CD4-positive, alpha-beta T cell treated with Interleukin-12 subunit alpha and Interleukin-12 subunit beta, for 1 hour (primary cell): Measurements from ENCODE around the gene PRDM8.

Experiments used
- DNase-seq: peaks from one replicate; pipeline ENCODE4 v3.0.0-alpha.2; 2020

PRDM8 gene

GRCh38 chr4:80202190-80202711 lies 4.9 kb downstream of the PRDM8 start:
- peak; percentile 81 for DNase-seq

- peak; percentile 61 for DNase-seq
Observed at GRCh38 chr4:80202741-80203553, 5.6 kb downstream of the PRDM8 start.

- DNase-seq, result no peak
Observed at GRCh38 chr4:80204433-80205011, 7.2 kb downstream of the PRDM8 start.

- no peak for DNase-seq
Observed at GRCh38 chr4:80206111-80206510, 8.8 kb downstream of the PRDM8 start.

GRCh38 chr4:80206521-80207171 lies 9.3 kb downstream of the PRDM8 start:
- DNase-seq, result no peak

DNA sequence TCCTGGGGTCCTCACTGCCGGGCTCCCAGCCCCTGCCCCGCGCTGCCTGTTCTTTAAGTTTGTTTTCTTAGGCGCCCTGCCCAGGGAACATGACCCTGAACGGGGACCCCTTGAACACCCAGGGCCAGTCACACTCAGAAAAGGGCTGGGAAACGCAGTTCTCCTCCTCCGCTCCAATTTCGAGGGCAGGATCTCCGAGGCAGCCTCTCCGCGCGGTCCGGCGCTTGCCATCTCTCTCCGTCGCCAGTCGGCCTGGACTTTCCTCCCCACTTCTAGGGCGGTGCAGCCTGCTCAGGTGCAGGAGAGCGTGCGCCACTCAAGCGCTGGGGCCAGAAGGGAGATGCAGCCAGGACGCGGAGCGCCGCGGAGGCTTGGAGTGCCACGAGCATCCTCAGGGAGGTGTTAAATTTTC lies 9.9 kb downstream of the PRDM8 start:
- no peak for DNase-seq

DNA sequence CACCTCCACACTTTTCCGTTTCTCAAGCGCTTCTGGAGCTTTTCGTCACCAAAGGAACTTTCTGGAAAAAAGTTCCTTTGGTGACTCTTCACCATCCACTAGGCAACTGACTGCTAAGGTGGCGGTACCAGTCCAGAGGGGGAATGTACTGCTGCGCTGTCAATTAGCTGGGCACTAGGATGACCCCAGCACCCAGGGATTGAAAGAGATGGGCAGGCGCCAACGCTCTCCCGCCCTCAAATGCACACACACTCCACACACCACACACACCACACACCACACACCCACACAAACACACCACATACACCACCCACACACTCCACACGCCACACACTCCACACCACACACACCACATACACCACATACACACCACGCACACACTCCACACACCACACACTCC lies 10.4 kb downstream of the PRDM8 start:
- DNase-seq, result no peak

GRCh38 chr4:80208610-80209339 lies 11.5 kb downstream of the PRDM8 start:
- no peak for DNase-seq

GRCh38 chr4:80209340-80209701 lies 12.0 kb downstream of the PRDM8 start:
- DNase-seq, result no peak

DNA sequence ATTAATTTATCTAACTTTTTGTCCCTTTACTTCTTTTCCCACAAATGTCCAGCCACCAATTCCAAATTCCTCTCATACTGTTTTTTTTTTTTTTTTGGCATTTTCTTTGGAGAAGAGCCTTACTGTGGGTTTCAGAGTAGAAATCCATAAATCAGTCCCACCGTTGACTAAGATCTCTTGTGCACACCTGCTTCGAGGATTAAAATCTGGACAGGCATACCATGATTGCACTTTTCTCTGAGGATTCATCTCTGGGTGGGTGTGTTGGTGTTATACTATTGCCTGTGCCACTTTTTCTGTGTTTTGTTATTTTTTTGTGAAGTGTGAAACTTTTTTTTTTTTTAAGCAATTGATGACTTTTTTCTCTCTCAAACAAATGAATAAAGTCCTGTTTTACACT lies 13.2 kb downstream of the PRDM8 start:
- DNase-seq, result no peak

DNA sequence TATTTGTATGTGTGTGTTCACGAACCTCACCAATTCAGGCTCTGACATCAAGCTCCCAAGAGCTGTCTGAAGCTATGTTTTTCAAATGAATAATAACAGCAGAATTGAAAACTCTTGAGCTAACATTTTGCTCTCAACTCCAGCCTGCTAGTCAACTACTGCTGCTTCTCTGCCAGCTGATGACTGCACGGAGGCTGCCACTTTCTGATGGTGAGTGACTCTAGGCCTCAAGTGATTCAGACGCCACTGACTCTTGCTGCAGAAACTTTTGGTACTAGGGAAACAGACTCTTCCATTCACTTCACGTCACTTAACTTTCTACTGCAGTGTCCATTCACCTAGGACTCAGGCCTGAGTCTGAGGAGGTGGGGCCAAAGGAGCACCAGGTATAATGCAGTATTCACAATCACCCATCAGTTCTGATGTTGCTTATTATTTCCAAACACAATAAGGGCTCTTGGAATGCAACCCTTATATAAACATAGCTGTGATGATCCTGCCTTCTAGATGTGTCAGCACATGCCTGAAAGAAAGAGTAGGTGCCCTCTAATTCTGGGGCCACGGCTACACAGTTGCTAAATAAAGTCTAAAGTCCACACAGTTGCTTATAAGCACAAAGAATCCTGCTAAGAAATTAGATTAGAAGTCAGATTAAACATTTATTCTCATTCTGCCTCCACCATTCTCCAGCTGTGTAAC lies 16.0 kb downstream of the PRDM8 start:
- DNase-seq, result no peak

DNA sequence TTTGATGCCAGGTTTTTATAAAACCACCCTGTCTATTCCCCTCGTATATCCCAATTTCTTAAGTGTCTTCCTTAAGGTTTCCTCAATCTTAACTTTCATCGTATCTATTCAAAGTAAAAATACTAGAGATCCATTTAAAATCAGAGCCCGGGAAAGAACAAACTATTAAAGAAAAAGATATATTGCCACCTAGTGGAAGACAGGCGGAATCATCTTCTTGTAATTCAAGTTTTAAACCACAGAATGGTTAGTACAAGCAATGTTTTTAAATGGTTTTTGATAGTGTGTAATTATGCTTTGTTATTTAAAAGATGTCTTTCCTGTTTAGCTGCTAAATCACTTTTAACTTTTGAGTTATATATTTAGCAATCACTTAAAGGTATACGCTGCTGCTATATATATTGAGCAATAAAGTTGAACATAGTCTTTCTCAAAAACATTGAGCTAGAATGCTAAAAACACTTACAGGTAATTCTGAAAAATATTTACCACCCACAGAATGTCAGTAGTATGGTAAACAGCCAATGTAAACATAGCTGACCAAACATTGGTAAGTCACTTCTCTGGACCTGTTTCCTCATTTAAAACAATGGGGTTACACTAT lies 18.2 kb downstream of the PRDM8 start:
- DNase-seq, result peak; percentile 46

DNA sequence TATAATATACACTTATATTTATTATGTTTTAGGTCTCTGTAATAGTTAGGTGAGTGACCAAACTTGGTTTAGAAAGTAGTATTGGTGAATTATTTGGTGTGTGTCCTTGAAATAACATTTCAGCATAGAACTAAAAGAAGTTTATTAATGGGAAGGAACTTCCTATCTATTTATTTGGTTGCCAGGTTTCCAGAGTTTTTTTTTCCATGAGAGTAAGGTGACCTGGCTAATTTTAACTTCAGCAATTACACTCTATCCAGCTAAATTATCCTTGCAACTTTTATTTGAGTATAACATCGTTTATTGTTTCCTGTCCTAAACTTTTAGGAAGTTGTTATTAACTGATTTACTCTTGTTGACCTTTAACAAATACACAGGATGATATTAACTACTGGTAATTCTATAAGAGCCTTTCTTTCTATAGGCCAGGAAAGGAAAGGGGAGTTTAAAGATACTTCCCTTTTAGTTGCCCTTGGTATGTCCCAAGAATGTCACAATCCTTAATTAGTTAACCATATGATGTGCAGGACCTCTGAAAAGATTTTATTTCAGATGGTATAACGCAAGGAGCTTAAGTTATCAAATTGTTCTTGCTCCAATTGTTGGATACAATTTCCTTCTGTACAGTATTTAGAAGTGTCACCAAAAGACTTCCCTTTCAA lies 18.9 kb downstream of the PRDM8 start:
- DNase-seq, result no peak

- DNase-seq, result no peak
Observed at GRCh38 chr4:80219301-80220025, 22.2 kb downstream of the PRDM8 start.

- DNase-seq, result no peak
Observed at GRCh38 chr4:80220711-80221110, 23.4 kb downstream of the PRDM8 start.

GRCh38 chr4:80221161-80221560 lies 23.9 kb downstream of the PRDM8 start:
- DNase-seq, result no peak

DNA sequence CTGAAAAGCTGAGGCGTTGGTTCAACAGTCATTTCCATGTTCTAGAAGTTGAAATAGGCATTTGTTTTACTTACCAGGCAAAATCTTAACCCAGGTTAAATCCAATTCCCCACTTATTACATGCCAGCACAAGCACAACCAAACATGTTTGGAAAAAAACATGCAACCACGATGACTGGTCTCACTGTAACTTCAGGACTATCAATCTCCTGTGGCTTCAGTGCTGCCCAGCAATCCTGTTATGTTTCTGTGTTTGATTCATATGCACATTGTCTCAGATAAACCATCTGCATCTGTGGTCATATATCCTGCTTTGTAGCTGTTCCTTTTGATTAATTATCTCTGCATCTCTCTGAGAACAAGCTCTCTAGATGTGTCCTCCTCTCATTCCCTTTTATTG lies 28.3 kb downstream of the PRDM8 start:
- DNase-seq, result no peak

DNA sequence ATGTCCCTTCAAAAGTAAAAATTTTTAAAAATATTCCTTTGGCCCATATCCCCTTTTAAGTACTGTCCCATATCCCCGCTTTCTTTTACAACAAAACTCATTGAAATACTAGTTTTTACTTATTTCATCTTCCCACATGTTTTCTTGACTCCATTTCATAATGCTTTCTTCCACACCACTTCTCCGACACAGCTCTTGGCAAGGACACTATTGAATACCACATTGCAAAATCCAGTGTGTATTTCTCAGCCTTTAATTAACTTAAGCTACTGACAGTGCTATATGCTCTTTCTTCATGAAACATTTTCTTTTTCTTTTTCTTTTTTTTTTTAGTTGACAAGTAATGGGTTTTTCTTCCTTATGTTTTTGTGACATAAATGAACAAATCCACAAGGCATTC lies 28.8 kb downstream of the PRDM8 start:
- no peak for DNase-seq

DNA sequence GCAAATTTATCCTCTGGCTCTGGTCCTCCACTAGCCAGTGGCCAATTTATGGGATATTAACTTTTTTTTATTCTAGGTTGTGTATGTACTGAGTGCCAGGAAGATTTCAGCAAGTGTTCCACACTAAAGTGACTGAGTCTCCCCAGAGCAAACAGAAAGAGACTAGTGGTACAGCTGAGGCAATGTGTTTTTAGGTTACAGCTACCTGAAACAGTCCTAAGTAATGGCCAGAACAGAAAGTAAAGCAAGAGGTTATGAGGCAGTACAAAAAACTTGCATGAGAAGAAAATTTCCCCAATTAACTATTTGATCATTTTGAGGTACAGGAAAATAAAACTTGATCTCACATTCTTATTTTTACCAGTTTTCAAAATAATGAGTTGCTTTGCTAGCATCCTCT lies 31.2 kb downstream of the PRDM8 start:
- DNase-seq, result no peak

GRCh38 chr4:80229128-80229527 lies 31.8 kb downstream of the PRDM8 start:
- DNase-seq, result no peak

- DNase-seq, result no peak
Observed at GRCh38 chr4:80229590-80229989, 32.3 kb downstream of the PRDM8 start.
